HepG2 (cell line): ENCODE data around the gene IL1B. TPM values are rescaled to one million over a fixed set of nuclear protein-coding genes. Genes with fewer than 3 reads are reported as not detected.

Experiments used
- BRF2 ChIP-seq: sonication (generic); formaldehyde crosslinking; IDR thresholded peaks from 2 replicates; pipeline ENCODE4 v1.8.1; 2022; ENCODE audit warnings: mild to moderate bottlenecking, missing genetic modification reagents
- HINFP ChIP-seq: sonication (generic); formaldehyde crosslinking; IDR thresholded peaks from 2 replicates; pipeline ENCODE4 v1.4.0; 2020; ENCODE audit warnings: low read depth, mild to moderate bottlenecking, missing genetic modification reagents
- HOXA3 ChIP-seq: sonication (generic); formaldehyde crosslinking; IDR thresholded peaks from 2 replicates; pipeline ENCODE4 v1.5.0; 2020; ENCODE audit warnings: missing genetic modification reagents
- KDM4B ChIP-seq: sonication (generic); formaldehyde crosslinking; IDR thresholded peaks from 2 replicates; pipeline ENCODE4 v1.4.0; 2020; ENCODE audit warnings: missing genetic modification reagents
- MTF2 ChIP-seq: sonication (generic); formaldehyde crosslinking; IDR thresholded peaks from 2 replicates; pipeline ENCODE4 v1.5.0; 2020; ENCODE audit warnings: missing genetic modification reagents, borderline replicate concordance
- NBN ChIP-seq: fragments of 450-650 bp; conservative IDR thresholded peaks from 2 replicates; pipeline ENCODE4 v1.6.1; 2017
- NFE2 ChIP-seq: sonication (generic); formaldehyde crosslinking; IDR thresholded peaks from 2 replicates; pipeline ENCODE4 v1.4.0; 2020; ENCODE audit warnings: missing genetic modification reagents
- NR2F6 ChIP-seq, 2 experiments: IDR thresholded peaks; 2 replicates each; pipeline ENCODE4 v1.6.1; 2016; ENCODE audit warnings: antibody characterized with exemption in 1 of 2, mild to moderate bottlenecking in 1 of 2
- POLR2AphosphoS5 ChIP-seq: IDR thresholded peaks from 2 replicates; pipeline ENCODE4 v1.6.1; 2012; ENCODE audit warnings: low read depth, low read length
- PTBP1 ChIP-seq: fragments of 200-400 bp; formaldehyde crosslinking; IDR thresholded peaks from 2 replicates; pipeline ENCODE4 v1.6.1; 2018; ENCODE audit warnings: low read length, low read depth; ENCODE audit not compliant: poor library complexity, severe bottlenecking
- RBM39 ChIP-seq: fragments of 200-400 bp; formaldehyde crosslinking; IDR thresholded peaks from one replicate; pipeline ENCODE4 v1.6.1; 2018; ENCODE audit warnings: antibody characterized with exemption, mild to moderate bottlenecking, low read depth, low read length; ENCODE audit not compliant: poor library complexity, severe bottlenecking
- TFAP4 ChIP-seq: sonication (generic); IDR thresholded peaks from 2 replicates; pipeline ENCODE4 v1.6.1; 2016; ENCODE audit warnings: low read depth, borderline replicate concordance
- TRIM24 ChIP-seq: sonication (generic); formaldehyde crosslinking; IDR thresholded peaks from 2 replicates; pipeline ENCODE4 v1.8.0; 2022; ENCODE audit warnings: mild to moderate bottlenecking, missing genetic modification reagents
- ZKSCAN8 ChIP-seq: IDR thresholded peaks from 2 replicates; pipeline ENCODE4 v1.6.1; 2016; ENCODE audit warnings: borderline replicate concordance, missing genetic modification reagents, missing compliant biosample characterization
- ZNF143 ChIP-seq: sonication (generic); formaldehyde crosslinking; IDR thresholded peaks from 2 replicates; pipeline ENCODE4 v1.4.0; 2020; ENCODE audit warnings: missing genetic modification reagents
- ZNF264 ChIP-seq: sonication (generic); formaldehyde crosslinking; IDR thresholded peaks from 2 replicates; pipeline ENCODE4 v1.4.0; 2020; ENCODE audit warnings: missing genetic modification reagents
- ZNF317 ChIP-seq: sonication (generic); formaldehyde crosslinking; IDR thresholded peaks from 2 replicates; pipeline ENCODE4 v1.5.0; 2020; ENCODE audit warnings: mild to moderate bottlenecking, missing genetic modification reagents
- ZNF629 ChIP-seq: sonication (generic); formaldehyde crosslinking; conservative IDR thresholded peaks from 2 replicates; pipeline ENCODE4 v1.5.0; 2020; ENCODE audit warnings: missing genetic modification reagents
- polyA plus RNA-seq, 8 experiments: library from polyadenylated mRNA; depleted of rRNA in 3 of 8; stranded (reverse) in 7 of 8; unstranded in 1 of 8; fragments of >200 nt; fragmentation: Illumina TruSeq in 4 of 8; extraction: Trizol in 4 of 8; gene quantifications; 2 replicates each; pipeline versions ENCODE4 v1.2.1 to v1.2.3, GENCODE V29; 2011 to 2016; ENCODE audit warnings: low read depth in 4 of 8, missing spikeins in 1 of 8, mixed read lengths in 1 of 8; ENCODE audit not compliant: insufficient read depth in 1 of 8
- total RNA-seq, 5 experiments: library from RNA; depleted of rRNA; stranded (reverse); fragments of >200 nt; fragmentation: Illumina TruSeq; extraction: Trizol; gene quantifications; 2 replicates each; pipeline ENCODE4 v1.2.3, GENCODE V29; 2016; ENCODE audit warnings: low read depth in 1 of 5
- TF ChIP-seq, protein P1 (sequence below): sonication (generic); formaldehyde crosslinking; IDR thresholded peaks from 2 replicates; pipeline ENCODE4 v1.5.0; 2020; ENCODE audit warnings: mild to moderate bottlenecking, missing genetic modification reagents, borderline replicate concordance

Gene IL1B
- total and polyA plus RNA-seq, 2 of the 13 experiments (the other 11 are each of a cell fraction or from before 2014, with no cell fraction given): 0.18 TPM; not detected in 1

DNA sequence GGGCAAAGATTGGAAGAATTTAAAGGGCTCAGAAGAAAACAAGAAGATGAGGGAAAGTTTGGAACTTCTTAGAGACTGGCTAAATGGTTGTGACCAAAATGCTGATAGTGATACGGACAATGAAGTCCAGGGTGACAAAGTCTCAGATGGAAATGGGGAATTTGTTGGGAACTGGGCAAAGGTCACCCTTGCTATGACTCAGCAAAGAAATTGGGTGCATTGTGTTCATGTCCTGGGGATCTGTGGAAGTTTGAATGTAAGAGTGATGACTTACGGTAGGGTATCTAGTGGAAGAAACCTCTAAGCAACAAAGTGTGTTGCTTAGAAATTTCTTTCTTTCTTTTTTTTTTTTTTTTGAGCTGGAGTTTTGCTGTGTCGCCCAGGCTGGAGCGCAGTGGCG, 46.3 kb downstream of the IL1B start (continued):
- TF ChIP-seq NBN (no peak), ZNF264 (CRISPR knock-in tag) (no peak), TRIM24 (CRISPR knock-in tag) (no peak), ZKSCAN8 (CRISPR knock-in tag) (no peak), HOXA3 (0 out of 2 replicates have a peak, but pooled peaks have one; percentile 16), ZNF143 (CRISPR knock-in tag) (no peak), PTBP1 (no peak), ZNF629 (CRISPR knock-in tag) (peak; percentile 46), POLR2AphosphoS5 (no peak), NFE2 (CRISPR knock-in tag) (peak; percentile 84), RBM39 (no peak), KDM4B (no peak), NR2F6 (IDR thresholded peaks at IDR 0.05) (no peak), NR2F6 (CRISPR knock-in tag; IDR thresholded peaks at IDR 0.05) (0 out of 2 replicates have a peak, but pooled peaks have one; percentile 21), HINFP (no peak), MTF2 (CRISPR knock-in tag) (no peak), ZNF317 (CRISPR knock-in tag) (peak; percentile 76), TFAP4 (no peak), BRF2 (CRISPR knock-in tag) (no peak)
- TF ChIP-seq, protein P1, sequence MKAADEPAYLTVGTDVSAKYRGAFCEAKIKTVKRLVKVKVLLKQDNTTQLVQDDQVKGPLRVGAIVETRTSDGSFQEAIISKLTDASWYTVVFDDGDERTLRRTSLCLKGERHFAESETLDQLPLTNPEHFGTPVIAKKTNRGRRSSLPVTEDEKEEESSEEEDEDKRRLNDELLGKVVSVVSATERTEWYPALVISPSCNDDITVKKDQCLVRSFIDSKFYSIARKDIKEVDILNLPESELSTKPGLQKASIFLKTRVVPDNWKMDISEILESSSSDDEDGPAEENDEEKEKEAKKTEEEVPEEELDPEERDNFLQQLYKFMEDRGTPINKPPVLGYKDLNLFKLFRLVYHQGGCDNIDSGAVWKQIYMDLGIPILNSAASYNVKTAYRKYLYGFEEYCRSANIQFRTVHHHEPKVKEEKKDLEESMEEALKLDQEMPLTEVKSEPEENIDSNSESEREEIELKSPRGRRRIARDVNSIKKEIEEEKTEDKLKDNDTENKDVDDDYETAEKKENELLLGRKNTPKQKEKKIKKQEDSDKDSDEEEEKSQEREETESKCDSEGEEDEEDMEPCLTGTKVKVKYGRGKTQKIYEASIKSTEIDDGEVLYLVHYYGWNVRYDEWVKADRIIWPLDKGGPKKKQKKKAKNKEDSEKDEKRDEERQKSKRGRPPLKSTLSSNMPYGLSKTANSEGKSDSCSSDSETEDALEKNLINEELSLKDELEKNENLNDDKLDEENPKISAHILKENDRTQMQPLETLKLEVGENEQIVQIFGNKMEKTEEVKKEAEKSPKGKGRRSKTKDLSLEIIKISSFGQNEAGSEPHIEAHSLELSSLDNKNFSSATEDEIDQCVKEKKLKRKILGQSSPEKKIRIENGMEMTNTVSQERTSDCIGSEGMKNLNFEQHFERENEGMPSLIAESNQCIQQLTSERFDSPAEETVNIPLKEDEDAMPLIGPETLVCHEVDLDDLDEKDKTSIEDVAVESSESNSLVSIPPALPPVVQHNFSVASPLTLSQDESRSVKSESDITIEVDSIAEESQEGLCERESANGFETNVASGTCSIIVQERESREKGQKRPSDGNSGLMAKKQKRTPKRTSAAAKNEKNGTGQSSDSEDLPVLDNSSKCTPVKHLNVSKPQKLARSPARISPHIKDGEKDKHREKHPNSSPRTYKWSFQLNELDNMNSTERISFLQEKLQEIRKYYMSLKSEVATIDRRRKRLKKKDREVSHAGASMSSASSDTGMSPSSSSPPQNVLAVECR: no peak
